NCI-H1436 treated with DMSO at 0.1 percent for 48 hours (cell line): ENCODE results near the gene PTAR1.

ENCODE experiments used
- DNase-seq: peaks from one replicate; lab custom pipeline; 2025; lab: John Stamatoyannopoulos, UW

The PTAR1 gene

DNA sequence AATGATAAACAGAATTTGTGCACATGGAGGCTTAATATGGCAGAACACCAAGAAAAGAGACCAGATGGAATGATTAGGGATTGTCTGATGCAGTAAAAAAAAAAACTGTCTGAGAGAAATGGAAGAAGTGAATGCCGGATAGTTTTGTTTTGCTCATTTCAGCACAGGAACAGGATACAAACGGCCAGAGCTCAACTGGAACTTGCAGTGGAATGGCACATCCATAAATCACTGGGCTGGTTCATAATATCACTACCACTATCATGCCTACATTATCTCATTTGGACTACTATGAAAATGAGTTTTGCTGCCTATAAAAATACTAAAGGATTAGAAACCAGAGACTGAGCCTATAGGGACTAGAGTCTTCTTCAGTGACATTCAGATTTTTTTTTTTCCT, 9.7 kb downstream of the PTAR1 start:
- no peak for DNase-seq

DNA sequence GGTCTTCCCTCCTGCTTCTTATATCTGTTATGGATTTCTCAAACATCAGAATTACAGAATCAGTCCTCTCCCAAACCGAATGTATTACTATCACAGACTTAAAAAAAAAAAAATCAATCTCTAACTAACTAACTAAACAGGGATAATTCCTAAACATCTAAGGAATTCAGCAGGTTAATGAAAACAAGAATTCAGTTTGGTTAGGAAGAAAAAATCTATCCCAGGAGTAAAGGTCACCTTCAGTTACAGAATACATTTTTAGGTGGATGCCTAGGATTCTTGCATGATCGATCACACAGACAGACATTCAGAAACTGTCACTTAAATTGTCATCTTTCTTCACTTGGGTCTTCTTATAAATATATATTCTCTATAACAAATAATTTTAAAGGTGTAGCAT, 11.5 kb downstream of the PTAR1 start:
- DNase-seq: no peak

DNA sequence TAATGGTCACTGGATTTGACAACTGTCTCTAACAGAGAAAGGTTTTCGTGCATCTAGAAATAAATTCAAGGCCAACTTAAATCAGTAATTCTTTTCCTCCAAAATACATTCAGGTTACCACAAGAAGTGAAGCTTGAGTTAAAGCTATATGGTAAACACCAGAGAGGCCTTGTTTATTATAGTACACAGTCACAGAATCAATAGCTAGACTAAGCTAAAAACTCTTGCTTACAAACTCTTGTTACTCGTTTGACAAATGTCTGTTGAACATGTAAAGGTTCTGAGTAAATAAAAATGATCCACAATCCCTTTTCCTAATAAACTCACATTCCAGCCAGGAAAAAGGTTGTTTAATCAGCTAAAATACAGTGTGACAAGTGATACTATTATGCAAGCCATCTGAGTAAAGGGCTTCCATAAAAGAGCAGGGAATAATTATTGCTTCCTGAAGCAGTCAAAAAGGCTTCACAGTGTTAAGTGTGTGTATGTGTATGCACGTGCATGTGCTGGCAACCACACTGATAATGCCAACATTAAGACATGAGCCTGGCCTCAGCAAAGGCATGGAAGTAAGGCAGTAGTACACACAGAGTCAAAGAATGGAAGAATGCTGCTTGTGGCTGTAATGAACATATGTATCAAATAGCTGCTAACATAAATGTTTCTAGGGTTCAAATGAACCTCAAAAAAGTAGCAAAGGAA, 12.8 kb downstream of the PTAR1 start:
- no peak for DNase-seq

DNA sequence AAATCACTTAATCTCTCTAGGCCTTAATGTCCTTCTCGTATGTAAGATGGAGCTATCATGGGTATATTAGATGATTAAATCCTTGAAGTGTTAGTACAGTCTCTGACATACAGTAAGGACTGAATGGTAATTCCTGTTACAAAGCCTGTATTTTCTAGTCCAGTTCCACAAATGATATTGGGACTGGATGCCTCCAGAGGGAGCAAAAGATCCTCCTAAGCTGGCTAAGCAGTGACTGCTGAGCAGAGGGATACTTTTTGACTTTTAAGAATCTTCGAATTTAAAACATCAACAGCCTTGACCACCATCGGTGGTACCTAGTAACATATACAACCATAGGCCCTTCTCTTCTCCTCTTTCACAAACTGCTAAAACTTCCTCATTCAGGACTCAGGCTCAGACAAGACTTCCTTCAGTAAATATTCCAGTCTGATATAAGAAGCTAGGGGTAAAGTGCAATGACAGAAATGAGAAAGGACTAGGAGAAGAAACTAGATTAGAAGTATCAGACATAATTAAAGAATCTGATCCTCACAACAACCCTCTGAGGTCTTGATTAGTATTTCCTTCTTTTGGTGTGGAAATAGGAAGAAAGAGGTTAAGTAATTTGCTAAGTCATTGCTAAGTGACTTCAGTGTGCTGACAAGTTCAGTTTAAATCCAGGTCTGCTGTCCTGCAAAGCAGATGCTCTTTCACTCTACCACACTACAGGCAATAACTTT, 13.9 kb downstream of the PTAR1 start:
- DNase-seq: no peak

DNA sequence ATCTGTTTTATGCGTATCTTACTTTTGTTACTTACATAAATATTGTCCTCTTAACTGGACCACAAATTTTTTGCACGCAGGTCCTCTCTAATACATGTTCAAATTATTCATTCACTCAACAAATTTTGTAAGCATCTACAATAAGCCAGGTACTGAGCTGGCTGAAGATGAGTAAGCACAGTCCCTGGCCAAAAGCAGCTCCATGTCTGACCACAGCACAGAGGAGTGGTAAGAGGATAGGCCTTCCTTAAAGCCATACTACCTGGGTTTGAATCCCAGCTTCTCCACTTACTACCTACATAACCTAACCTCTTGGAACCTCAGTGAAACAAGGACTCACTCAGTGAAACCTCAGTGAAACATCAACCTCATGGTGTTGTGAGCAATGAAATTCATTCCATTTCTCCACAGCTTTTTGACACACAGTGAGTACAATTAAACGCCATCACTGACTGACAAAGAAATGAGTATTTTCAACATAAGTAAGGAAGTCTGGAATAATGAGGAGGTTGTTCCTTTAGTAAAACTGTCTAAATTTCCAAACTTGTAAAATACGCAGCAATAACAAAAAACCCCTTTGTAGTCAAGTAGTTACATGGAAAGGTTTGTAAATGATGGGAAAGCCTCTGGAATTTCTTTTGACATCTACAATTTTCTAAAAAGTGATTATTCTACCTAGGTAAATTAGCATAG, 15.0 kb downstream of the PTAR1 start:
- no peak for DNase-seq

DNA sequence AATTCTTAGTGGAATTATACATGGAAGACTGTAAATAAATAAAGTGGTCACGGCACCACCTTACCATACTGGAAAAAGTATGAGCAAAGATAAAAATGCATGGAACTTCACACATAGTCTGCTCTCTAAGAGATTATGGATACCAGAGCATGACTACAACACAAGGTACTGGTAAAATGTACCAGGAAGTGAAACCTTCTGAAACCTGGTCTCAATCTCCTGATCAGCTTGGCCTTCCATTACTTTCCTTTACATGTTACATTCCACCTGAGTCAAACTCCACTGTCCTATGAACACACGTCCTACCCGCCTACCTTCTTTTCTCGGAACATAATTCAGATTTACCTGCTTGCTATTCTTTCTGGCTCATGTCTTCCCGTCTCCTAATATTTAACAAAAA, 15.9 kb downstream of the PTAR1 start:
- no peak for DNase-seq

DNA sequence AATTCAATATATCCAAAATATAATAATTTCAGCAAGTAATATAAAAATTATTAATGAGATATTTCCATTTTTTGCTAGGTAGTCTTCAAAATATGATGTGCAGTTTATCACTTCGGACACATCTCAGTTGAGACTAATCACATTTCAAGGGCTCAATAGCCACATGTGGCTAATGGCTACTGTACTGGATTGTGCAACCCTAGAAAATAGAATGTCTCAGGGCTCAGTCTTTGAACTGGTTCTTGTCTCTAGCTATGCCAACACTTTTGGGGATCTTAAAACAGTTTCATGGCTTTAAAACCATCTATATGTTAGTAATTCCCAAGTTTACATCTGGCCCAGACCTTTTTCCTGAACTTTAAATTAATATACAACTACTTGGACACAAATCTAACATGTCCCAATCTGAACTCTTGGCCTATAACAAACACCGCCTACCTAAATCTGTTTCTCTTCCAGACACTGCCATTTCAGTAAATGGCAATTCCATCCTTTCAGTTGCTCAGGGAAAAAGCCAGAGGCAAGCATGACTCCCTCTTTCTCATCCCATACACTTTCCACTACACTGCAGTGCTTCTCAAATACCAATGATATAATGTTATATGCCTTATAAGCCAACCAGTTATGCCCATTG, 18.8 kb downstream of the PTAR1 start:
- DNase-seq: no peak

DNA sequence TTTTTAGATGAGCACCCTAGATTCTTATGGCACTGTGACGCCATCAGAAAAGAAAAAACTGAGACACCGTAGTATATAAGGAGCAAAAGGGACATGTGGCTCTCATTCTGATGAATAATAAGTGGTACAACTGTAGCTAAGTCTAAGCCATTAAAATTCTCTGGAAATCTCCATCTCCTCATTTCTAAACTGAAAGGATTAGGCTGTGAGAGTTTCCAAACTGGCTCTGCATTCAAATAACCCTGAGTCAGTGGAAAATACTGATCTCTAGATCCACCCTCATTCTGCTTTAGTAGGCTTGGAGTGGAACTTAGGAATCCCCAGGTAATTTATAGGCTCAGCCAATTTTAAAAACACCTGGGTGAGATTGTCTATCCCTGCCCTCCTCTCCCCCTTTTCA, 28.5 kb downstream of the PTAR1 start:
- no peak for DNase-seq

DNA sequence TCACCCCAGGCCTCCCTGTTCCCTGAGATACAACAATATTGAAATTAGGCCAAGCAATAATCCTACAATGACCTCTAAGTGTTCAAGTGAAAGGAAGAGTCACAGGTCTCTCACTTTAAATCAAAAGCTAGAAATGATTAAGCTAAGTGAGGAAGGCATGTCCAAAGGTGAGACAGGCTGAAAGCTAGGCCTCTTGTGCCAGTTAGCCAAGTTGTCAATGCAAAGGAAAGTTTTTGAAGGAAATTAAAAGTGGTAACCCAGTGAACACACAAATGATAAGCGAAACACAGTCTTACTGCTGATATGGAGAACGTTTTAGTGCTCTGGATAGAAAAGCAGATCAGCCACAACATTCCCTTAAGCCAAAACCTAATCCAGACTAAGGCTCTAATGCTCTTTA, 39.8 kb downstream of the PTAR1 start:
- DNase-seq: no peak

DNA sequence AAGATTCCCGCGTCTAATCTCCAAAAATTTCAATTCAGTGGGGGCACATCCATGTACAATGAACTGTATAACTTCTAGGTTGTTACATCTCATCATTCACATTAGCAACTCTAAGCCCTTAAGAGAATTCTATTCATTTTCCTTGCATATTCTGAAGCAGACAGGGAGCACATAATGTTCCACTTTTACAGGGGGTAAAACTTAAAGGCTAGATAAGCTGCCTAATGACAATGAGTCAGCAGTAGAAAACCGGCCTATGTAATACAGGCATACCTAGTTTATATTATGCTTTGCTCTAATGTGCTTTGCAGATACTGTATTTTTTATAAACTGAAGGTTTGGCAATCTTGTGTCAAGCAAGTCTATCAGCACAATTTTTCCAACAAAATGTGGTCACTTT, 40.4 kb downstream of the PTAR1 start:
- DNase-seq: no peak

DNA sequence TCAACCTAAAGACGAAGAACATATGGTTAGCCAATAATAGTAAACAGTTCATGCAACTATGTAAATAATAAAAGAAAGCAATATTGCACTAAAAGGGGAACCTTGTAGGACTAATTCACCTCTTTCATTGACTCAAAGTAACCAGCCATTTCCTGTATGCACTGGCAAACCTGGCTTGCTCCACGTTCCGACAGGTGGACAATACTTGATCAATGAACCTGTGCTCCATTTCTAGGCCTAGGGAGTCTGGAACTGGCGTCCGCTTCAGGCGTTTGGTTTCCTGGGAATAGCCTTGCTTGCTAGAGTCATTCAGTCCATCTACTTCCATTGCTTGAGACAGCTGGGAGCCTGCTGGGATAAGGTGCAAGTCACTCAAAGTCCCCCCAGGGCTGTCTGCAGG, 41.6 kb downstream of the PTAR1 start:
- DNase-seq: no peak

DNA sequence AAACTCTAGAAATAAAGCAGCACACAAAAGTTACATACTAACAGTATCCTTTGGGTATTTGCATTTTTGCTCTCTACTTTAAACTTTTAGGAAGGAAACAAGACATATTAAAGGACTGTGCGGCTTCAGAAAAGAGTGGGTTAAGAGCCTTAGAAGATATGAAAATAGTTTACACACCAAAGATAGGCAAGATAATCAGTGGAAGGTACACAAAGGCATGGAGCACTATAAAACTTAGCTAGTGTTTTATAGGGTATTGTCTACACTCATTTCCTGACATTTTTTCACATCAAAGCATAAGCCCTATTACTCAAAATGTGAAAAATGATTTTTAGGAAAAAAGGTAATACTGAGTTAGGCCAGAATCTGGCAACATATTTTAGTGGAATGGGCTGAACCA, 44.0 kb downstream of the PTAR1 start:
- no peak for DNase-seq

DNA sequence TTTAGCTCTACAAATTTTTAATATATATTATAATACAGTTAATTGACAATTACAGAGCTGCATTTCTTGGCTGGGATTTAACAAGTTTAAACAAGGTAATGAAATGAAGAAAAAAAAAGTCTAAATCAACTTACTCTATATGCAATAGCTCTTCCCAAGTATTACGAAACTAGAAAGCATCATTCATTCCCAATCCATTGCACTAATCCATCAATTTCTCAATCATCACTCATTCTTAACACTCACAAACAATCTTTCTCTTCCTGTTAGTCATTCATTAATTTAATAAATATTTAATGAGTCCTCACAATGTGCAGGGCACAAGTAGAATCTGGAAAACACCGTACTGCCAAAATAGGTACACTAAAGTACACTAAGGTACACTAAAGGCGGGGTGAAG, 44.7 kb downstream of the PTAR1 start:
- DNase-seq: no peak

DNA sequence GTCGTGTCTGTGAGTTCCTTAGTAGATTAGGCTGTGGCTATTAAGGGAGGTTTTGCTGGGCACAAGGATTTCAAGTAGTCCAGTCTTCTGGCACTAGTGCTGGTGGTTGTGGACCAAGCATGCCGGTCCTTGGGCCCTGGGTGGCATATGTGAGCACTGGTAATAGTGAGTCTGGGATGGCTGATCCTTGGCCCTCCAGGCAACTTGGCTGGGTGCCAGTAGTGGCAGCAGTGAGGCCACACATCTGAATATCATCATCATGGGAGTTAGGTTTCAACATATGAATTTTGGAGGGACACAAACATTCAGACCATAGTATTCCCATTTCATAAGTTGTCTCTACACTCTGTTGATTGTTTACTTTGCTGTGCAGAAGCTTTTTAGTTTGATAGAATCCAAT, 62.3 kb downstream of the PTAR1 start:
- DNase-seq: no peak

DNA sequence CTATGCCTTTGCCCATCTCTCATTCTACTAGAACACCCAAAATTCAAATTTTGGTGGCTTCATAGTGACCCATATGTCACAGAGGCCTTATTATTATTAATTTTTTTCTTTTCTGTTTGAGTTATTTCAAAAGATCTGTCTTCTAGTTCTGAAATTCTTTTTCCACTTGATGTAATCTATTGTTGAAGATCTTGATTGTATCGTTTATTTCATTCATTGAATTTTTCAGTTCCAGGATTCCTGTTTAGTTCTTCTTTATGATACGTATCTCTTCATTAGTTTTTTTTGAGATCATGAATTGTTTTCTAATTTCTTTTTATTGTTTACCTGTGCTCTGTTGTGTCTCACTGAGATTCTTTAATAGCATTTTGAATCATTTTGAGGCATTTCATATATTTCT, 63.0 kb downstream of the PTAR1 start:
- no peak for DNase-seq

DNA sequence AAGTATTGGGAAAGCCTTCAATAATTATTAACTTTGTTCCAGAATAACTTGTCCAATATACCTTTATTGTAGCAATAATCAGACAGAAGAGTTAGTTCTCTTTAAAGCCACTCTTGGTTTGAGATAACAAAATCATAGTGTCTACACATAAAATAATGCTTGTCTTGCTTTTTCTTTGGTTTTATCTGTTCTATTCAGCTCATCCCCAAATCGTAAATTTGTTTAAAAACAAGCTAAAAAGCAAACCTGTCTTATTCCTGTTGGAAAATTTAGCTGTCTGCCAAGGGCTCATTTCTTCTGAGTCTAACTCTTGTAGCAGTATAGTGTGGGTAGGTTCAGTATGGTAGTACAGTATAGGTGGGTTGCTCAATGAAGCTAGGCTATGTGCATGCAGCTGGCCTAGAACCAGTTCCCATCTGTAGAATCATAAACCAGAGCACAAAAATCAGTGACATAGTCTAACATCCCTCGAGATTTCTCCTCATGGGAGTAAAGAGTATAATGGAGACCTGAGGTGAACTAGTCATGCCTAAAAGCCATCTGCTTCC, 69.7 kb downstream of the PTAR1 start:
- DNase-seq: no peak

DNA sequence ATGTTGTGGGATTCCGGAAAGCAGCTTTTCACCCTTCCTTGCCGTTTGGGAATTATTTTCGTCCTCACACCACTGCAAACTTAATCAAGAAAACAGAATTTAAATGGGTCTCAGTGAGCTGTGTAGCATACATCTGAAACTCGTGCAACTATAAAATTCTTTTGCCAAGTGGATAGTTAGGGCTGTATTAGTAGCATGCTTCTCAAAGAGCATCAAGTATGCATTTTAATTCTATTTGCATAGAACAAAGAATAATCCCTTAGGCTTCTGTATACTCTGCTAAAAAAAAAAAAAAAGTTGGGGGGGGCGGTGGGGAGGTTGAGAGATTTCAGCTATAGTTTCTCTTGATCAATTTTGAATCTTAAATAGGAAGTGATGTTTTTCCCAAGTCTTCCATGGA, 75.9 kb downstream of the PTAR1 start:
- DNase-seq: no peak

DNA sequence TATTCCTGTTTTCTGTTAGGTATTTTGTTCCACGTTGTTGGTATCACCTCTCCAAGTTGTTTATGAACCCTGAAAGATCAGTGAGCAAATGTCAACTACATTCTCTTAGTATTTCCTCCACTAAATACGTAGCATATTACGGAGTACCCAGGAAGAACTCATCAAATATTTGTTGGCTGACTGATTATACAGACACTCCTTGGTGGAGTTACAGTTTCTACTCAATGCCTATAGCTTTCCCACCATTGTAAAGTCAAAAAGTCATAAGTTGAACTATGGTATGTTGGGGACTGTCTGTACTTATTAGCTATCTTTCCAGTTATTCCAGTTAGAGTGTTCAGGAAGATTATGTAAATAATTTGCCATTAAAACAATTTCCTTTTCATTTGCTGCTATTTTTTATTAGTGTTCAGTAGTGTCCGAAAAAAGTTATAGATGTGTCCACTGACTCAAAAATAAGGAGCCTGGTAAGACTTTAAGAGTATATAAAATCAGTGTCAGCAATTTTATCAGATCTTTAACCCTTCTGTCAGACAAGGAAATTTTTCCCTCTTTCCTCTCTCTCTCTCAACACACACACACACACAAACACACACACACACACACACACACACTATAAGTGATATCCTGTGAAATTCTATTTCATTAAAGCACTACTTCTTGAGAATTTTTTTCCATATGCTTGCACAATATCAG, 80.8 kb downstream of the PTAR1 start:
- DNase-seq: no peak

DNA sequence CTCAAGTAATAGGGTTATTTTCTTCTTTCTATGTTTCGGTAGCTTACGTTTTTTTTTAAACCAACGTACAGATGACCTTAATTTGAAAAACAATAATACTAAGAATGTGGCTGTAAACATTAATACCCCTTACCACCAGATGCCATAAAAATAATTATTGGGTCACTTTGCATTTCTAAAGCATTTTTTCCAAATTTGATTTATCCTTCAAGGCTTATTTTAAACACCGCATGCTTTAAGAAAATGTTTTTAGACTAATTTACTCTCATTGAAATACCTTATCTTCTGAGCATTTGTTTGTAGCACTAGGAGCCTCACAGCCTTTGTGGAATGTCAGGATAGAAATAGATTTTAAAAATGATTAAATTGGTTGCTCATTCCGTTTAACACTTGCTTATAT, 81.9 kb downstream of the PTAR1 start:
- DNase-seq: no peak

DNA sequence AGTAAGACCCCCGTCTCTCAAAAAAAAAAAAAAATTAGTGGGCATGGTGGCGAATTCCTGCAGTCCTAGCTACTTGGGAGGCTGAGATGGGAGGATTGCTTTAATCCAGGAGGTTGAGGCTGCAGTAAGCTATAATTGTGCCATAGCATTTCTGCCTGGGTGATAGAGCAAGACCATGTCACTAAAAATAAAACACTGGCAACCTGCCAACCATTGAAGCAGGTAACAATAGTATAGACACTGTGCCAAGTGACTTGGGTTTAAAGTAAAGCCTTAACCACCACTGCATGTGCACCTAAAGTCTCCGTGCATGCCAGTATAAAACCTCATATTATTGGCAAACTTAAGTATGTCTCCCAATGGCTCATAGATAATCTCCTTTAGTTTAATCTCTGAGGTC, 84.2 kb downstream of the PTAR1 start:
- DNase-seq: no peak

DNA sequence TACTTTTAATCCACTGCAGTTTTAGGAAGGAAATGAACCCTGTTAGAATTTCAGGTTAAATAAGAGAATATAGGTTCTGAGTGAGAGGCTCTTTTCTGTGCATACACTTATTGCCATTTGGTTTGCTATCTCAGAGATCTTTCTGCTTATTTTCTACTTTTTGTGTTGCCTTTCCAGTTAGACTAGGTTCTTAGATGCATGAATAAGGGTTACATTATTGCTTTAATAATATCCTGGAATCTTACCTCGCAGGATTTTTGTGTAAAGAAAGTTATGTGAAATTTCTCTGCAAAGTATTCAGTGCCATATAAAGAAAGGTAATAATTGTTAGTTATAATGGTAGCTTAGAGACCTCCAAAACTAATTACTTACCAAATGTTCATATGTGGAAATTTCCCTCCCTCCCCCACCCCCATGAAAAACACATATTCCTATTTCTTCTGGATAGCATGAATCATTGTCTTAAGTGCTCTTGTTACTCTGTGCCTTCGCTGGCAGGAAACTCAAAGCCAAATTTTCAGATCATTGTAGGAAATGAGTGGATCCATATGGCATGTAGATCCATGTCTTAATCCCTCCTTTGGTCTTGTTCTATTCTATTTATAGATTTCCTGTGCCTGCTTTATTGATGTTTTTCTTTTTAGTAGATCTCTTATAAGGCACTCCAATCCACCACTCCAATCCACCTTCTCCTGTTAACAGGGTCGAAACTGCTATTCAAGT, 84.9 kb downstream of the PTAR1 start:
- DNase-seq: no peak
